ENCODE results near the gene DUSP15.

The DUSP15 gene

DNA sequence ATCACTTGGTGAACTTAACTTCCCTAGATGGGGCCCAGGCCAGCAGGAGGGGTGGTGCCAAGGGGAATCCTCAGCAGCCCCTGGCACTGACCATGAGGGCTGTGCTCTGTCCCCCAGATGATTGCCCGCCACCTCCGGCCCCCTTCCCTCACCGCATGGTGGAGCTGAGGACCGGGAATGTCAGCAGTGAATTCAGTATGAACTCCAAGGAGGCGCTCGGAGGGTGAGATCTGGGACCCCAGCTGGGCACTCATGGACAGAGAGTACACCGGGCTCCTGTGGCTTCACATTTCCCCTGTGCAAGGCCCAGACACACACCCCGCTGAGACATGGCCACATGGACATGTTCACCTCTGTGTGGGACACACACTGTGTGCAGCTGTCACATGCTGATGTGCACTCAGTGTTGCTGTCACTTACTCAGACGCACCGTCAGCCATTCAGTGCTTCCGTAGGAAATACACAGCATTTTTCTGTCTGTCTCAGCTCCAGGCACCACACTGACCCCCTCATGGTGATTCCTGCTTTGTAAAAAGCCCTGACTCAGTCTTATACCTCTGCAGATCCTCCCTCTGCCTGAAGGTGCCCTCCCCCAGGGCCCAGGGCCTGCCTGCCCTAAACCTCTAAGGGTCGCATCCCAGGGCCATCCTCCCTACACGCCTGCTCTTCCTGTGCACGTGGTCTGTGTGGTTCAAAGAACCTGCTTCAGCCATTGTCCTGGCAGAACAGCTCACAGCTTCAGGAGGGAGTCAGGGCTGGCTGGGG is 46.8 kb downstream of the DUSP15 start:
- no peak for DNase-seq (ENCODE audit: extremely low read depth, insufficient read length)
- H3K4me3 ChIP-seq (replicated peaks; ENCODE audit: low read depth, low read length) = no peak overlapping the region
- TF ChIP-seq CTCF (IDR thresholded peaks at IDR 0.05; ENCODE audit: insufficient read depth, low read length, poor library complexity, severe bottlenecking) = no peak
- H3K27me3 ChIP-seq (replicated peaks; ENCODE audit: control insufficient read depth, insufficient read depth, low read length) = no peaks in the 10 kb centered on the region
- H3K36me3 ChIP-seq (ENCODE audit: control insufficient read depth, insufficient read depth, low read length) = no peaks in the 10 kb centered on the region

- peak; percentile 98 for TF ChIP-seq CTCF (IDR thresholded peaks at IDR 0.05; ENCODE audit: insufficient read depth, low read length, poor library complexity, severe bottlenecking)
- DNase-seq (ENCODE audit: extremely low read depth, insufficient read length) = peak; percentile 51
- Histone ChIP-seq H3K27me3 (replicated peaks; ENCODE audit: control insufficient read depth, insufficient read depth, low read length) (no peaks in the 10 kb centered on the region), H3K36me3 (ENCODE audit: control insufficient read depth, insufficient read depth, low read length) (no peaks in the 10 kb centered on the region), H3K4me3 (replicated peaks; ENCODE audit: low read depth, low read length) (no peak overlapping the region)
Observed at GRCh38 chr20:31822421-31823330, 47.7 kb downstream of the DUSP15 start.

GRCh38 chr20:31821427-31821826 is 48.9 kb downstream of the DUSP15 start:
- no peak for DNase-seq (ENCODE audit: extremely low read depth, insufficient read length)
- TF ChIP-seq CTCF (IDR thresholded peaks at IDR 0.05; ENCODE audit: insufficient read depth, low read length, poor library complexity, severe bottlenecking) = no peak
- no peaks in the 10 kb centered on the region for H3K27me3 ChIP-seq (replicated peaks; ENCODE audit: control insufficient read depth, insufficient read depth, low read length)
- no peak overlapping the region for H3K4me3 ChIP-seq (replicated peaks; ENCODE audit: low read depth, low read length)
- no peaks in the 10 kb centered on the region for H3K36me3 ChIP-seq (ENCODE audit: control insufficient read depth, insufficient read depth, low read length)

DNA sequence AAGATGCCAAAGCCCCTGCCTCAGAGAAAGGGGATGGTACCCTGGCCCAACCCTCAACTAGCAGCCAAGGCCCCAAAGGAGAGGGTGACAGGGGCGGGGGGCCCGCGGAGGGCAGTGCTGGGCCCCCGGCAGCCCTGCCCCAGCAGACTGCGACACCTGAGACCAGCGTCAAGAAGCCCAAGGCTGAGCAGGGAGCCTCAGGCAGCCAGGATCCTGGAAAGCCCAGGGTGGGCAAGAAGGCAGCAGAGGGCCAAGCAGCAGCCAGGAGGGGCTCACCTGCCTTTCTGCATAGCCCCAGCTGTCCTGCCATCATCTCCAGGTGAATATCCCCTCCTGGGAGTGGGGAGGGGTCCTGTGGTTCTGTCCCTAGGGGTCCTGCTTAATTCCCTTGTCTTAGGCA is 50.1 kb downstream of the DUSP15 start:
- H3K4me3 ChIP-seq (replicated peaks; ENCODE audit: low read depth, low read length) = no peak overlapping the region
- TF ChIP-seq CTCF (IDR thresholded peaks at IDR 0.05; ENCODE audit: insufficient read depth, low read length, poor library complexity, severe bottlenecking) = no peak
- H3K27me3 ChIP-seq (replicated peaks; ENCODE audit: control insufficient read depth, insufficient read depth, low read length) = no peaks in the 10 kb centered on the region
- no peak for DNase-seq (ENCODE audit: extremely low read depth, insufficient read length)
- no peaks in the 10 kb centered on the region for H3K36me3 ChIP-seq (ENCODE audit: control insufficient read depth, insufficient read depth, low read length)

- H3K27me3 ChIP-seq (replicated peaks; ENCODE audit: control insufficient read depth, insufficient read depth, low read length) = no peaks in the 10 kb centered on the region
- no peak for DNase-seq (ENCODE audit: extremely low read depth, insufficient read length)
- no peak for TF ChIP-seq CTCF (IDR thresholded peaks at IDR 0.05; ENCODE audit: insufficient read depth, low read length, poor library complexity, severe bottlenecking)
- no peaks in the 10 kb centered on the region for H3K36me3 ChIP-seq (ENCODE audit: control insufficient read depth, insufficient read depth, low read length)
- H3K4me3 ChIP-seq (replicated peaks; ENCODE audit: low read depth, low read length) = no peak within 1 kb of the TSS
Observed at GRCh38 chr20:31819083-31819784, 51.1 kb downstream of the DUSP15 start, which contains the start of gene MYLK2. Gene MYLK2, plus strand, starts transcription at chr20:31819356. Its CDS starts 225 bp downstream, at chr20:31819581.

Data from GM06990 (cell line).